Transverse colon (tissue), 4 donors: Measurements from ENCODE around the gene LRRIQ3. TPM values are rescaled to one million over a fixed set of nuclear protein-coding genes. Genes with fewer than 3 reads are reported as not detected.

Experiments used
- DNase-seq: peaks from one replicate; pipeline ENCODE4 v3.0.0-alpha.2; 2019
- H3K27ac ChIP-seq, 4 donors: fragments of 200-600 bp; sonication (generic); 2 replicates each; pipeline ENCODE4 v1.5.1; 2016 to 2018; ENCODE audit warnings: inconsistent platforms in 4 of 4
- H3K27me3 ChIP-seq: fragments of 200-600 bp; sonication (generic); 2 replicates; pipeline ENCODE4 v1.5.1; 2017; ENCODE audit warnings: inconsistent platforms
- H3K36me3 ChIP-seq, 4 donors: fragments of 200-600 bp; sonication (generic); 2 replicates each; pipeline ENCODE4 v1.5.1; 2017 to 2019; ENCODE audit warnings: inconsistent platforms in 4 of 4
- H3K4me1 ChIP-seq, 4 donors: fragments of 200-600 bp; sonication (generic); 2 replicates each; pipeline ENCODE4 v1.5.1; 2017 to 2020; ENCODE audit warnings: inconsistent platforms in 4 of 4
- H3K4me3 ChIP-seq, 4 donors: fragments of 200-600 bp; sonication (generic); 1 replicate in 1 of 4; 2 replicates in 3 of 4; pipeline versions ENCODE4 v1.5.1 to v1.6.1; 2017 to 2019; ENCODE audit warnings: inconsistent platforms in 4 of 4
- H3K9me3 ChIP-seq, 2 donors: fragments of 200-600 bp; sonication (generic); 2 replicates each; pipeline ENCODE4 v1.5.1; 2017 to 2019; ENCODE audit warnings: inconsistent platforms in 2 of 2
- EP300 ChIP-seq: sonication (generic); formaldehyde crosslinking; IDR thresholded peaks from one replicate; pipeline ENCODE4 v1.6.1; 2017; ENCODE audit warnings: antibody characterized with exemption, low read depth
- POLR2A ChIP-seq: fragments of 450-650 bp; IDR thresholded peaks from one replicate; pipeline ENCODE4 v1.6.1; 2016; ENCODE audit warnings: antibody characterized with exemption, mild to moderate bottlenecking, moderate library complexity
- POLR2AphosphoS5 ChIP-seq, 3 donors: sonication (generic); formaldehyde crosslinking; IDR thresholded peaks; one replicate each; pipeline ENCODE4 v1.6.1; 2016; ENCODE audit warnings: antibody characterized with exemption in 3 of 3
- WGBS, 2 donors: methylation state at CpG; one replicate each; pipeline ENCODE4 v1.1.5; 2018; ENCODE audit warnings: low coverage in 1 of 2; 5-methylcytosine and 5-hydroxymethylcytosine counted together
- in situ Hi-C, 4 donors: fragments of 200-750 bp; cut with MboI; loops; one replicate each; pipeline versions ENCODE4 v1.15.0 to v1.15.1; 2017; ENCODE audit warnings: low sequenced_read_pairs in 3 of 4, low pct_ligation_motif_present in 1 of 4, low pct_unique_long_range_greater_than_20kb in 1 of 4
- intact Hi-C: fragments of 100-400 bp; cut with DNase I; formaldehyde crosslinking; loops from one replicate; pipeline ENCODE4 v1.15.1; 2023; ENCODE audit warnings: low total_unique reads
- total RNA-seq, 4 donors: library from RNA; depleted of rRNA; stranded (reverse); fragments of >200 nt; gene quantifications; one replicate each; pipeline ENCODE4 v1.1.0, GENCODE V29; 2016
- TF ChIP-seq, protein P1 (sequence below), 5 experiments: fragments of 200-600 bp in 3 of 5; fragments of 450-650 bp in 2 of 5; sonication (generic) in 3 of 5; IDR thresholded peaks; 1 replicate in 2 of 5; 2 replicates in 3 of 5; pipeline ENCODE4 v1.5.1; 2016 to 2017; ENCODE audit warnings: antibody characterized with exemption in 5 of 5, inconsistent platforms in 3 of 5, mild to moderate bottlenecking in 2 of 5, moderate library complexity in 1 of 5

The LRRIQ3 gene
- total RNA-seq, 4 donors from 2014 or later = 0.55 TPM; not detected in 3

DNA sequence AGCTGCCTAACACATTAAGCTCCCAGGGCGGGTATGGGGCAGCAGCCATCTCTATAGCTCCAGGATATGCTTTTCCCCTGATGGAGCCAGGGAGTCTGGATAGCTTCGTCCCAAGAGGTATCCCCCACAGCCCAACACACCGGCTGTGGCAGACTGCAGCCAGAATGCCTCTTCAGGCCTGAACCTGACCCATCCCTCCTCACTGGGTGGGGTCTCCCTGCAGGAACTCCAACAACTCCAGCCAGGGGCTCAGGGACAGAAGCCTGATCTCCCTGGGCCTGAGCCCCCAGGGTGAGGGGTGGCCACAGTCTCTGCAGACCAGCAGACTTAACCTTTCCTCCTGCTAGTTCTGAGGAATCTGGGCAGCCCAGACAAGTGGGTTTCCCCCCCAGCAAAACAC is 159.9 kb downstream of the LRRIQ3 start:
- no peak for DNase-seq
- Histone ChIP-seq H3K4me3 (no peak overlapping the region), H3K27me3 (no peaks in the 10 kb centered on the region), H3K27ac (no peak overlapping the region), H3K4me1 (no peaks in the 10 kb centered on the region), H3K36me3 (no peaks in the 10 kb centered on the region), H3K9me3 (peaks cover 0 to 6% of the 10 kb centered on the region in 2 donors)
- 63% methylated on average over 3 of the region's 3 CpGs; no CpG with 5 or more reads in 1 of the 2 donors for WGBS, 2 donors
- TF ChIP-seq POLR2AphosphoS5 (IDR thresholded peaks at IDR 0.05) (no peak), POLR2A (no peak), EP300 (no peak)
- TF ChIP-seq, protein P1, sequence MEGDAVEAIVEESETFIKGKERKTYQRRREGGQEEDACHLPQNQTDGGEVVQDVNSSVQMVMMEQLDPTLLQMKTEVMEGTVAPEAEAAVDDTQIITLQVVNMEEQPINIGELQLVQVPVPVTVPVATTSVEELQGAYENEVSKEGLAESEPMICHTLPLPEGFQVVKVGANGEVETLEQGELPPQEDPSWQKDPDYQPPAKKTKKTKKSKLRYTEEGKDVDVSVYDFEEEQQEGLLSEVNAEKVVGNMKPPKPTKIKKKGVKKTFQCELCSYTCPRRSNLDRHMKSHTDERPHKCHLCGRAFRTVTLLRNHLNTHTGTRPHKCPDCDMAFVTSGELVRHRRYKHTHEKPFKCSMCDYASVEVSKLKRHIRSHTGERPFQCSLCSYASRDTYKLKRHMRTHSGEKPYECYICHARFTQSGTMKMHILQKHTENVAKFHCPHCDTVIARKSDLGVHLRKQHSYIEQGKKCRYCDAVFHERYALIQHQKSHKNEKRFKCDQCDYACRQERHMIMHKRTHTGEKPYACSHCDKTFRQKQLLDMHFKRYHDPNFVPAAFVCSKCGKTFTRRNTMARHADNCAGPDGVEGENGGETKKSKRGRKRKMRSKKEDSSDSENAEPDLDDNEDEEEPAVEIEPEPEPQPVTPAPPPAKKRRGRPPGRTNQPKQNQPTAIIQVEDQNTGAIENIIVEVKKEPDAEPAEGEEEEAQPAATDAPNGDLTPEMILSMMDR (IDR thresholded peaks at IDR 0.05) = no peak
- intact Hi-C loops = no loop called here
- in situ Hi-C loops = no loop called here

DNA sequence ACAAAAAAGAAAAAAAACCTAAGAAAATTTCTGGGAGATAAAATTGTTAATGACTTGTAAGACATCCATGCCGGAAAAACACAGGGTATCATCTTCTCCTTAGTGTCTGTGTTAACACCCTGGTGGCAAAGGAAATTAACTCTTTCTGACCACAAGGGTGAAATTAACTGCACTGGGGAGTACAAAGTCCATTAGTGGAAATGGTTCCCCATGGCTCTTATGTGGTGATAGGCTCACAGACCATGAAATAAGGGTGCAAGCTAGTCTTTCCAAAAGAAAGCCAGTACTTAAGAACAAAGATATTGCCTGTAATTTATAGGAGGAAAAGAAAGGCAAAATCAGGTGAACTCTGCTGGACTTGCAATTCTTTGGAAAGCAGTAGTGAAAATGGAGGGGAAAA is 185.4 kb downstream of the LRRIQ3 start:
- intact Hi-C loops = no loop called here
- in situ Hi-C loops = no loop called here
- Histone ChIP-seq H3K27me3 (no peaks in the 10 kb centered on the region), H3K36me3 (no peaks in the 10 kb centered on the region), H3K4me1 (no peaks in the 10 kb centered on the region), H3K4me3 (no peak overlapping the region), H3K27ac (no peak overlapping the region), H3K9me3 (no peaks in the 10 kb centered on the region)
- no peak for DNase-seq
- TF ChIP-seq POLR2A (no peak), EP300 (no peak), POLR2AphosphoS5 (IDR thresholded peaks at IDR 0.05) (no peak)
- TF ChIP-seq, protein P1 (IDR thresholded peaks at IDR 0.05) = no peak
- WGBS, 2 donors = 7 to 25% methylated on average over 1 of the region's 1 CpG

DNA sequence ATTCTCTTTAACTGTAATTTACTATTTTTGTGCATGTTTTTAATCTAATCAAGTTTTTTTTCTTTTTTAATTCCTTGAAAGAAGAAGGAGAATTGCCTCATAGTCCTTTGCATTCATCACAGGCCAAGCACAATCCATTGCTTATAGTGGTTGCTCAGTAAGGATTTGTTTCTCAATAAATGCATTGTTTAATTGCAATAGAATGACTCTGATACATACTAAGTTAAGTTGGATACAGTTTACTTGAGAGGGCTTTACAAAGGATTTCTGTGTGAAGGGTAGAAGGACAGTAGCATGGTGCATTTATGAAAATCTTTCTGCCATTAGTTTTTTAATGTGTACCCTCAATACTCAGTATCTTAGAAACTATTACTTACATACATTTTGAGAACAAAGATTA is 186.2 kb downstream of the LRRIQ3 start:
- DNase-seq = no peak
- TF ChIP-seq POLR2AphosphoS5 (IDR thresholded peaks at IDR 0.05) (no peak), POLR2A (no peak), EP300 (no peak)
- TF ChIP-seq, protein P1 (IDR thresholded peaks at IDR 0.05) = no peak
- H3K27me3 ChIP-seq = no peaks in the 10 kb centered on the region
- H3K4me1 ChIP-seq = no peaks in the 10 kb centered on the region
- intact Hi-C loops = no loop called here
- in situ Hi-C loops = no loop called here
- H3K27ac ChIP-seq = no peak overlapping the region
- no peak overlapping the region for H3K4me3 ChIP-seq
- H3K9me3 ChIP-seq = no peaks in the 10 kb centered on the region
- H3K36me3 ChIP-seq = no peaks in the 10 kb centered on the region

DNA sequence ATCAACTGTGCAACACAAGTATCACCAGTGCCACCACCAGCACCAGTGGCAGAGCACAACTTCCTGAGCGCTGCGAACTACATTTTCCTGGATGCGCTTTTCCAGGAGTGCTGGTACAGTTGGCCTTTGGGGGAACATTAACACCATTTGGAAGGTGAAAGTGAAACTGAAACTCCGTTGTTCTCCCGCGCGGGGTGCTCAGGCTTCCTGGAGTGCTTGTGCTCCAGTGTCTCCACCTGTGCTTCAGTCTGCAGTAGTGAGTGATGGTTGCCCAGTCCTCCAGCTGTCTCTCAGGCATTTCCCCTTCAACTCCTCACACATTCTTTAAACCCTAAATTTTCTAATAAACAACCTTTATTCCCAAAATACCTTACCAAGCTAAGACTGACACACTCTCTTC is 187.8 kb downstream of the LRRIQ3 start:
- Histone ChIP-seq H3K27me3 (no peaks in the 10 kb centered on the region), H3K27ac (no peak overlapping the region), H3K9me3 (no peaks in the 10 kb centered on the region), H3K36me3 (no peaks in the 10 kb centered on the region), H3K4me1 (no peaks in the 10 kb centered on the region), H3K4me3 (no peak overlapping the region)
- 59% methylated on average over 7 of the region's 7 CpGs; no CpG with 5 or more reads in 1 of the 2 donors for WGBS, 2 donors
- no peak for DNase-seq
- no peak for TF ChIP-seq EP300
- TF ChIP-seq POLR2AphosphoS5 (IDR thresholded peaks at IDR 0.05) = no peak
- no peak for TF ChIP-seq POLR2A
- TF ChIP-seq, protein P1 (IDR thresholded peaks at IDR 0.05) = no peak
- in situ Hi-C loops (no loop called here), intact Hi-C loops (no loop called here)
